Central memory CD4-positive, alpha-beta T cell (primary cell): ENCODE data around the gene SHISAL2A.
A peak's percentile ranks its signal among the peaks of the same experiment; 100 is the strongest.

ENCODE experiments used
- DNase-seq: peaks from one replicate; pipeline ENCODE4 v3.0.0; 2022

The SHISAL2A gene

GRCh38 chr1:52621950-52622349 lies 11.0 kb upstream of the SHISAL2A start:
- DNase-seq = no peak

DNA sequence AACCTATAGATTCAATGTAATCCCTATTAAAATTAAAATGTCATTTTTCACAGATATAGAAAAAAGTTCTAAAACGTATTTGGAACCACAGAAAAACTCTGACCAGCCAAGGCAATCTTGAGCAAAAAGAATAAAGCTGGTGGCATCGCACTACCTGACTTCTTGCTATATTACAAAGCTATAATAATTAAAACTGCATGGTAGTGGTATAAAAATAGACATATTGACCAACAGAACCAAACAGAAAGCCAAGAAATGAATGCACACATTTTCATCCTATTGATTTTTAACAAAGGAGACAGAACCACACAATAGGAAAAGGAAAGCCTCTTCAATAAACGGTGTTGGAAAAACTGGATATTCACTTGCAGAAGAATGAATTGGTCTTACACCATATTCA lies 9.2 kb upstream of the SHISAL2A start:
- DNase-seq = no peak

DNA sequence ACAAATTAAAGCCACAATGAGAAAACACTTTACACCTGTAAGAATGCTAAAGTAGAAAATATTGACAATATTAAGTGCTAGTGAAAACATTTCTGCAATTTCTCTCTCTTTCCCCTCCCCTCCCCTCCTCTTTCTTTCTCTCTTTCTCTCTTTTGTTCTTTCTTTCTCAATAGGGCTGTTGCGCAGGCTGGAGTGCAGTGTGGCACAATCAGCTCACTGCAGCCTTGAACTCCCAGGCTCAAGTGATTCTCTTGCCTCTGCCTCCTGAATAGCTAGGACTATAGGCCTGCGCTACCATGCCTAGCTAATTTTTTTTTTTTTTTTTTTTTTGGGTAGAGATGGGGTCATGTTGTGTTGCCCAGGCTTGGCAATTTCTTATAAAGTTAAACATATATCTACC lies 5.9 kb upstream of the SHISAL2A start:
- no peak for DNase-seq

GRCh38 chr1:52628614-52629324 lies 4.2 kb upstream of the SHISAL2A start:
- DNase-seq = no peak

GRCh38 chr1:52629325-52629643 lies 3.7 kb upstream of the SHISAL2A start:
- DNase-seq = no peak

GRCh38 chr1:52629667-52630066 lies 3.3 kb upstream of the SHISAL2A start:
- DNase-seq = no peak

DNA sequence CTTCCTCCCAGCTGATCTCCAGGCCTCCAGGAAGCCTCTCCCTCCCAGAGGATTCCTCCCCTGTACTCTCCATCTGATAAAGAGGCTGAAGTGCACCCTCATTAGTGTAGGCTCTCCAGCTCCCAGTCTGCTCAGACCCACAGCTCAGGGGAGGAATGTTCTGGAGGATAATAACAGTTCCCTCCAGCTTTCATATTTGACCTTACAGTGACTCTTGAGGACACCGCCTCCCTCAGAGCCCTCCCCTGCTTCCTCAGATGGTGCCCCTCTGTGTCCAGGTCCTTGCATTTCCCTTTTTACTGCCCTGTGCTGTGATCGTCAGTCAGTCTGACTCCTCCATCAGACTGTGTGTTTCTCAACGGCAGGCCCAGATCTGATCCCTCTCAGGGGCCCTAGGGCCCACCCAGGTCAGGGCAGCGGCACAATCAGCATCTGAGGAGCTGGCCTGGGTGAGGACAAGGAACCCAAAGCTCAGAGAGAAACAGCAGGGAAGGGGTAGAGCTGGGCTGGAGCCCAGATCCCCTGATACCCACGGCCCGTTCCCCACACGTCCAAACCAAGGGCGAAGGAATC lies 1.1 kb upstream of the SHISAL2A start:
- DNase-seq = no peak

GRCh38 chr1:52633291-52633754 lies 355 bp downstream of the SHISAL2A start:
- peak; percentile 43 for DNase-seq

DNA sequence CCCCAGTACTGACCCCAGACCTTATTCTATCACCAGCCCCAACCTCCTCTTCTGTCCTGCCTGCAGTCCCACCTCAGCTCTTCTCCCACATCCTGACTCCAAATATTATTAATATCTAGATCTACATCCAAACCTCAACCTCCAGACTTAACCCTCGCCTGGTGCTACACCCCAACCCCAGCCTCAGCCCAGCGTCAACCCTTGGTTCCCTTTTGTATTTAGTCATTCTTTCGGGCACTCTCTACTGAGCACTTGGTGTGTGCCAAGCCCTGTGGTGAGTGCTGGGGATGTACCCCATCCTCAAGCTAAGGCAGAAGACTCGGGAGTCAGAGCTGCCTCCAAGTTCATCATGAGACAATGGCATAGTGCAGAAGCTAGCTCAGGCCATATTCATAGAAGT lies 1.1 kb downstream of the SHISAL2A start:
- no peak for DNase-seq

GRCh38 chr1:52635321-52636089 lies 2.5 kb downstream of the SHISAL2A start:
- no peak for DNase-seq

- peak; percentile 90 for DNase-seq
Measured at GRCh38 chr1:52636721-52637695, 4.0 kb downstream of the SHISAL2A start.

DNA sequence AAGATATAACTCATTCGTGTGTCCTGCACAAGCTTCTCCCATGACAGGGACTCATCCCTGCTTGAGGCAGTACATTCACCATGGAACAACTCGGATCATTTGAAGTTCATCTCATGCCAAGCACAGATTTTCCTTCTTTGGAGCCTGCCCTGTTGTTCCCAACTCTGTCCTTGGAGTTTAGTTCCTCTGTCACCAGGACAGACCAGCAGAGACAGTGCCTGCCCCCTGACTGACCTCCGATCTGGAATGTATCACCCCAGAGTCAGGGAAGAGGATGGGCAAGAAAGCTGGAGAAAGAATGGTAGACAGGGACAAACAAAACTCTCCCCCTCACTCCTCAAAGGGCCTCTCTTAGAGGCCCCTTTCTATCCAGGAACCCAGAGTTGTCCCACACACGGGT lies 5.0 kb downstream of the SHISAL2A start:
- DNase-seq = no peak

DNA sequence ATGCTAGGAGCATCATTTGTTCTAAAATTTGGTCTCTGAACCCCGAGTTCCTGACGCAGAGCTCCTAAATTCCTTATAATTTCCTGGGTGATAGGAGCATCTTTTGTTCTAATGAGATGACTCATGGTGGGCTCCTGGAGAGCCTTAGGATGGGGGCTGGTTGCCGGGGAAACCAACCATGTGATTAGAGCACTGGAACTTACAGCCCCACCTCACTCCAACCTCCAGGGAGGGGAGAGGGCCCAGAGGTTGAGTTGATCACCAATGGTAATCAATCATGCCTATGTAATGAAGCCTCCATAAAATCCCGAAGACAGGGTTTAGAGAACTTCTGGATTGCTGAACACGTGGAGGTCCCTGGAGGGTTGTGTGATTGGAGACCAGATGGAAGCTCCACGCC lies 7.7 kb downstream of the SHISAL2A start:
- DNase-seq = no peak

- no peak for DNase-seq
Measured at GRCh38 chr1:52641307-52641706, 8.3 kb downstream of the SHISAL2A start.

DNA sequence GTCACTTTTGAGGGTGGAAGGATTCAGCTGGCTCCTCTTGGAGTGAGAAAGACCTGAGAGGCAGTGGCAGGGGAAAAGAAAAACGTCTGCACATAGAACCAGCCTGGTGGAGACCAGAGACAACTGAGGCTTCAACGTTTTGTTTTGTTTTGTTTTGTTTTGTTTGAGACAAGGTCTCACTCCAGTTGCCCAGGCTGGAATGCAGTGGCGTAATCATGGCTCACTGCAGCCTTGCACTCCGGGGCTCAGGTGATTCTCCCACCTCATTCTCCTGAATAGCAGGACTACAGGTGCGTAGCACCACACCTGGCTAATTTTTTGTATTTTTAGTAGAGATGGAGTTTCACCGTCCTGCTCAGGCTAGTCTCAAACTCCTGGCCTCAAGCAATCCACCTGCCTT lies 12.3 kb downstream of the SHISAL2A start:
- no peak for DNase-seq

DNA sequence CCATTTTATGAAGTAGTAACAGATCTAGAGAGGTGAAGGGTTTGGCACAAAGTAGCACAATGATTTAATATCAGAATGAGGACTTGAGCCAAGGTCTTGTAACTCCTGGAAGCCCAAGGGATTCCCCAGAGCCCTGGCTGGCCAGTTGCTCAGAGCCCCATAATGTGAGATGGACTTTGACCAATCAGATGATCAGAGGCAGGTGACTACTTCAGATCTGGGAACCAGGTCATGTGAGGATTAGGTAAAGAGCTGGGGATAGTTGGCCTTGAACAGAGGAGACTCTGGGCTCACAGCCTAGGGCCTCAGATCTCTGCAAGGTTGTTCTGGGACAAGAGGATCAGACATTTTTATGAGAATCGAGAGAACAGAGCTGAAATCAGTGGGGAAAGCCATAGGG lies 18.9 kb downstream of the SHISAL2A start:
- DNase-seq = no peak

DNA sequence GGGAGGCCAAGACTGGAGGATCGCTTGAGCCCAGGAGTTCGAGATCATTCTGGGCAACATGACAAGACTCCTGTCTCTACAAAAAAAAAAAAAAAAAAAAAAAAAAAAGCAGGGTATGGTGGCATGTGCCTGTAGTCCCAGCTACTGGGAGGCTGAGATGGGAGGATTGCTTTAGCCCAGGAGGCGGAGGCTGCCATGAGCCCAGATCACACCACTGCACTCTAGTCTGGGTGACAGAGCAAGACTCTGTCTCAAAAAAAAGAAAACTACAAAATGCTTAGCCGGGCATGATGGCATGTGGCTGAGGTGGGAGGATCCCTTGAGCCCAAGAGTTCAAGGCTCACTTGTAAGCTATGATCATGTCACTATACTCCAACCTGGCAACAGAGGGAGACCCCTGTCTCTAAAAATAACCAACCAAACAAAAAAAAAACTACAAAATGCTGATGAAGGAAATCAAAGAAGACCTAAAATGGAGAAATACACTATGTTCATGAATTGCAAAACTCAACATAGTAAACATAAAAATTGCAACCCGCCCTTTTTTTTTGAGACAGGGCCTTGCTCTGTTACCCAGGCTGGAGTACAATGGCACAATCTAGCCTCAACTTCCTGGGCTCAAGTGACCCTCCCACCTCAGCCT lies 20.4 kb downstream of the SHISAL2A start:
- no peak for DNase-seq

- no peak for DNase-seq
Measured at GRCh38 chr1:52654063-52654462, 21.1 kb downstream of the SHISAL2A start.

- no peak for DNase-seq
Measured at GRCh38 chr1:52657702-52658101, 24.7 kb downstream of the SHISAL2A start.

DNA sequence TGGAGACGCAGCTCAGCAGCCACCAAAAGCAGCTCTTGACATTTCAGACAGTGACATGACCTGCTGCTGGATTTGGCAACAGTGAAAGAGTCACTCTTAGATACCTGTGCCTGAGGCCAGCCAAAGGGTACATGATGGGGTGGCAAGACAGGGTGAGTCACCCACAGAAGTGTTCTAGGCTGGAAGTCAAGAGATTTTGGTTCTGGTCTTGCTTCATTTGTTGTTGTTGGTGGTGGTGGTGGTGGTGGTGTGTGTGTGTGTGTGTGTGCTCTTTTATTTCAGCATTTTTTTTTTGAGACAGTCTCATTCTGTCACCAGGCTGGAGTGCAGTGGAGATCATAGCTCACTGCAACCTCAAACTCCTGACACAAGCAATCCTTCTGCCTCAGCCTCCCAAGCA lies 25.8 kb downstream of the SHISAL2A start:
- DNase-seq = no peak

DNA sequence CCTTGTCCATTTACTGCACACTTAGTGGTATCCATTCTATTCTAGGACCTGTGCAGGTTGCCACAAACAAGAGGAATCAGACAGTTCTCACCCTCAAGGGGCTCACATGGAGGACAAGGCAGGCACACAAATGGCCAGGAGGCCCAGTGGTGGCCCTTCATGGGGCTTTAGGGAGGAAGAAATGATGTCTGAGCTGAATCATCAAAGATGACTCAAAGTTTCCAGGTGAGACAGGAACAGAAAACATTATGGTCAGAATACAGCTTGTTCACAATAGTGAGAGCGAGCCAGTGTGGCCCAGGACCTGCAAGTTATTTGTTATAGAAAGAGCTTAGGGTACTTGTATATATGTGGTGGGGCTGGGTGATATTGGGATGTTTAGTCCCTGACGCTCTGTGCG lies 26.4 kb downstream of the SHISAL2A start:
- DNase-seq = no peak

DNA sequence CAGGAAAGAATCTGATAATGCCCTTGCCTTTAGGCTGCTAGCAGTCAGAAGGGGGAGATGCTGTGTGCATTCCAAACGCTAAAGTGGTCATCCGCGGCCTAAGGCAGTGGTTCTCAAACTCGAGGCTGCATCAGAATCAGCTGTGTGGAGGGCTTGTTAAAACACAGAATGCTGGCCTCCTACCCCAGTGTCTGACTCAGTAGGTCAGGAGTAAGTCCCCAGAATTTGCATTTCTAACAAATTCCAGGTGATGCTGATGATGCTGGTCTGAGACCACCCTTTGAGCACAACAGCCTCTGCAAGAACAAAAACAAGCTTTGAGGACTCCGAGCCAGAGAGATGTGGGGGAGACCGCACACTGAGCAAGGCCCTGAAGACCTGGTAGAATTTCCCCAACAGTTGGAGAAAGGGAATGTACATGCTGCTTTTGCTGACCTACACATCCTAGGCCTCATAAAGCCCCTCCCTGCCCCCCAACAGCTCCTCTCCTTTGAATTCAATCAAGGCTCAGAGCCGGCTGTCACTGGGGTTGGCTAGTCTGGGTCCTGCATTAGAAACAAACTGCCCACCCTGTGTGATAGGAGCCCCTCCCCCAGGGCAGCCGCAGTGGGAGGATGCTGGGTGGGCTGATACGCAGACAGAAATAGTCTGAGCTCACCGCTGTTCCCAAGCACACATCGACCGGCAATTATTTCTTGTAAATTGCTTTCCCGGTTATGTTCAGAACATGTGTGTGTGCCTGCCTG lies 27.1 kb downstream of the SHISAL2A start:
- no peak for DNase-seq
